IMR-90 (cell line): ENCODE data around the gene CAMLG. TPM values are rescaled to one million over a fixed set of nuclear protein-coding genes. Genes with fewer than 3 reads are reported as not detected.

Experiments
- ATAC-seq: fragments of 200-7000 bp; cut with Tn5 transposase; 2 replicates; pipeline ENCODE4 v1.9.1; 2020; ENCODE audit warnings: low read depth, mild to moderate bottlenecking, moderate library complexity
- BruUV-seq: library from RNA; stranded (reverse); fragments of 400-500 nt; replicated peaks from 2 replicates; lab custom pipeline; 2021; lab: Mats Ljungman, UMichigan
- CTCF ChIA-PET: fragments of 300-600 bp; formaldehyde crosslinking; extraction: SDS; loops from one replicate; lab custom pipeline; 2021; ENCODE audit warnings: antibody characterized with exemption; lab: Yijun Ruan, JAX
- POLR2A ChIA-PET: fragments of 300-600 bp; sonication (Branson Sonifier 250); formaldehyde crosslinking; loops from one replicate; lab custom pipeline; 2022; ENCODE audit warnings: antibody characterized with exemption; ENCODE audit not compliant: unreplicated experiment; lab: Charles Lee
- DNase-seq: peaks from one replicate; pipeline ENCODE4 v3.0.0; 2013
- H2AFZ ChIP-seq: replicated peaks from 2 replicates; pipeline ENCODE3; 2013; ENCODE audit warnings: low read length, mild to moderate bottlenecking; ENCODE audit not compliant: poor library complexity
- H2AK5ac ChIP-seq: 2 replicates; pipeline ENCODE4 v1.6.1; 2013; ENCODE audit warnings: low read depth, low read length, inconsistent platforms
- H2AK9ac ChIP-seq: replicated peaks from 2 replicates; pipeline ENCODE3; 2013; ENCODE audit warnings: mild to moderate bottlenecking, low read depth, low read length, moderate library complexity; ENCODE audit not compliant: poor library complexity
- H2BK120ac ChIP-seq: 2 replicates; pipeline ENCODE4 v1.6.1; 2013; ENCODE audit warnings: low read depth, low read length, inconsistent platforms
- H2BK15ac ChIP-seq: 3 replicates; pipeline ENCODE4 v1.6.1; 2013; ENCODE audit warnings: low read depth, low read length, inconsistent platforms
- H2BK20ac ChIP-seq: 2 replicates; pipeline ENCODE4 v1.6.1; 2013; ENCODE audit warnings: low read depth, mild to moderate bottlenecking, inconsistent platforms, low read length, moderate library complexity
- H2BK5ac ChIP-seq: 2 replicates; pipeline ENCODE4 v1.6.1; 2013; ENCODE audit warnings: mild to moderate bottlenecking, low read depth, low read length, inconsistent platforms; ENCODE audit not compliant: poor library complexity, severe bottlenecking
- H3K14ac ChIP-seq: replicated peaks from 2 replicates; pipeline ENCODE4 v1.6.1; 2013; ENCODE audit warnings: low read depth, low read length, inconsistent platforms
- H3K18ac ChIP-seq: 2 replicates; pipeline ENCODE4 v1.6.1; 2013; ENCODE audit warnings: low read depth, low read length, control low read depth
- H3K23ac ChIP-seq: 2 replicates; pipeline ENCODE4 v1.6.1; 2013; ENCODE audit warnings: low read depth, low read length, inconsistent platforms
- H3K27ac ChIP-seq: 2 replicates; pipeline ENCODE4 v1.5.1; 2013; ENCODE audit warnings: mild to moderate bottlenecking, control low read depth, low read length; ENCODE audit not compliant: insufficient read depth
- H3K27me3 ChIP-seq: 2 replicates; pipeline ENCODE4 v1.6.1; 2013; ENCODE audit warnings: low read length; ENCODE audit not compliant: control insufficient read depth, insufficient read depth
- H3K36me3 ChIP-seq: 2 replicates; pipeline ENCODE4 v1.6.1; 2013; ENCODE audit warnings: low read length, mixed read lengths; ENCODE audit not compliant: control insufficient read depth, insufficient read depth
- H3K4ac ChIP-seq: 2 replicates; pipeline ENCODE4 v1.6.1; 2013; ENCODE audit warnings: low read depth, low read length, inconsistent platforms
- H3K4me1 ChIP-seq: 2 replicates; pipeline ENCODE4 v1.6.1; 2013; ENCODE audit warnings: low read length, mixed read lengths; ENCODE audit not compliant: control insufficient read depth, insufficient read depth
- H3K4me2 ChIP-seq: 2 replicates; pipeline ENCODE4 v1.6.1; 2013; ENCODE audit warnings: low read depth, mild to moderate bottlenecking, control low read depth, low read length, moderate library complexity
- H3K4me3 ChIP-seq: 2 replicates; pipeline ENCODE4 v1.5.1; 2013; ENCODE audit warnings: low read depth, mild to moderate bottlenecking, control low read depth, low read length, moderate library complexity; ENCODE audit not compliant: insufficient read depth
- H3K56ac ChIP-seq: 2 replicates; pipeline ENCODE4 v1.6.1; 2013; ENCODE audit warnings: low read length, inconsistent platforms; ENCODE audit not compliant: insufficient read depth; ENCODE audit errors: extremely low read depth
- H3K79me1 ChIP-seq, 2 experiments: 2 replicates each; pipeline ENCODE4 v1.6.1; 2013; ENCODE audit warnings: low read length in 2 of 2, inconsistent platforms in 1 of 2, low read depth in 1 of 2
- H3K9ac ChIP-seq: 2 replicates; pipeline ENCODE4 v1.6.1; 2013; ENCODE audit warnings: low read depth, low read length, control low read depth
- H3K9me1 ChIP-seq: 2 replicates; pipeline ENCODE4 v1.6.1; 2013; ENCODE audit warnings: low read length, inconsistent platforms; ENCODE audit not compliant: insufficient read depth
- H3K9me3 ChIP-seq: 2 replicates; pipeline ENCODE4 v1.6.1; 2013; ENCODE audit warnings: low read length; ENCODE audit not compliant: control insufficient read depth, insufficient read depth
- H4K20me1 ChIP-seq: 2 replicates; pipeline ENCODE4 v1.6.1; 2013; ENCODE audit warnings: low read length, inconsistent platforms; ENCODE audit not compliant: insufficient read depth
- H4K5ac ChIP-seq: 2 replicates; pipeline ENCODE4 v1.6.1; 2013; ENCODE audit warnings: mild to moderate bottlenecking, low read depth, low read length, control low read depth
- H4K8ac ChIP-seq, 2 experiments: 2 replicates each; pipeline ENCODE4 v1.6.1; 2013; ENCODE audit warnings: low read depth in 2 of 2, low read length in 2 of 2, control low read depth in 1 of 2, inconsistent platforms in 1 of 2
- H4K91ac ChIP-seq: 2 replicates; pipeline ENCODE4 v1.6.1; 2013; ENCODE audit warnings: low read depth, low read length, inconsistent platforms; ENCODE audit not compliant: insufficient read depth
- MAZ ChIP-seq: IDR thresholded peaks from 2 replicates; pipeline ENCODE4 v1.6.1; 2012; ENCODE audit warnings: low read depth, mild to moderate bottlenecking, low read length, improper control_type of control experiment, moderate library complexity, borderline replicate concordance
- NFE2L2 ChIP-seq: fragments of 150-350 bp; IDR thresholded peaks from 2 replicates; pipeline ENCODE4 v1.6.1; 2016; ENCODE audit warnings: low read depth, mild to moderate bottlenecking, low read length
- POLR2A ChIP-seq: IDR thresholded peaks from 2 replicates; pipeline ENCODE4 v1.6.1; 2012; ENCODE audit warnings: mild to moderate bottlenecking, low read depth, low read length
- WGBS, 2 experiments: methylation state at CpG; one replicate each; pipeline versions ENCODE4 v1.1.5 to v1.1.7; 2013; ENCODE audit warnings: missing lambda C conversion rate in 2 of 2; ENCODE audit not compliant: insufficient read length in 1 of 2; ENCODE audit errors: extremely low coverage in 2 of 2; 5-methylcytosine and 5-hydroxymethylcytosine counted together
- dilution Hi-C: fragments of 300-500 bp; cut with HindIII; formaldehyde crosslinking; loops from one replicate; pipeline ENCODE4 v1.14.3; 2018; ENCODE audit warnings: low sequenced_read_pairs; ENCODE audit not compliant: unreplicated experiment
- in situ Hi-C: fragments of 300-500 bp; cut with MboI; formaldehyde crosslinking; loops from 3 replicates; pipeline ENCODE4 v1.14.3; 2019; ENCODE audit warnings: low sequenced_read_pairs, inconsistent platforms, mixed read lengths
- intact Hi-C: fragments of 100-400 bp; cut with micrococcal nuclease; formaldehyde crosslinking; loops from 2 replicates; pipeline ENCODE4 v1.10.0; 2022
- polyA plus RNA-seq, 3 experiments: library from polyadenylated mRNA; depleted of rRNA; stranded (reverse); fragments of >200 nt; gene quantifications; 2 replicates each; pipeline ENCODE4 v1.2.3, GENCODE V29; 2012; ENCODE audit warnings: low replicate concordance in 1 of 3
- total RNA-seq: library from RNA; depleted of rRNA; stranded (reverse); fragments of >200 nt; gene quantifications from 2 replicates; pipeline ENCODE4 v1.2.3, GENCODE V29; 2012

Gene CAMLG
- total and polyA plus RNA-seq, 2 of the 4 experiments (the other 2 are of a cell fraction), result 11.9 to 13.1 TPM

DNA sequence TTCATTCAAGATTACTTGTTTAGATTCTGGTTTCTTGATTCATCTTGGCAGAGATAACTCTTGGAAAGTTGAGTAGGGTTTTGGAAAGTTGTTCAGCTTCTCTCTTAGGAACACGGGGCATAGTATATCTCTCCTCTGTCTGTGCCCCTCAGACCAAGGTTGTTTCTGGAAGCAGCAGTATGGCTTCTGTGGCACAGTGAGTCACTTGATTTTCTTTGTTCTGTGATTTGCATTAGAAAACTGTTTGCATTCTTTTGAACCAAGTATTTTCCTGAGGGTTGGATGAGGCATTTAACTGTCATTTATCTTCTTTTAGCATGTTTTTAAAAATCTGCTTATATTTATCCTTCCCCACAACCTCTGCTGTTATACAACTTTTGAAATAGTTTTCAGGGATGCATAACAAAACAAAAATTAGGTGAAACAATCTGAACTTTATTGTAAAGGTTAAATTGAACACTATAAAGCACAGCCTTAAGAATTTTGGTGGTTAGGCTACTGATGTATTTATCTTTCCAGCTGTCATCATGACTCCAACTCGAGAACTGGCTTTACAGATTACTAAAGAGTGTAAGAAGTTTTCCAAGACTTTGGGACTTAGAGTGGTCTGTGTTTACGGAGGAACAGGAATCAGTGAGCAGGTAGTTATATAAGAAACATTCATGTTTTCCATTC lies 46.7 kb downstream of the CAMLG start:
- peak overlapping the region; percentile 13; the same call in 1 of the 2 replicates for H3K4me2 ChIP-seq
- no CpG with 5 or more reads among the region's 3 CpGs for WGBS, 2 experiments
- CTCF ChIA-PET, result interaction anchor here (0.6 to 1.3 kb wide), 2 partner anchors 10 to 20 kb away, joined by 3 to 4 read pairs; no protein-coding TSS in a partner anchor

More for the DNA sequence above, 46.7 kb downstream of the CAMLG start:
- H3K23ac ChIP-seq, result no peak overlapping the region
- in situ Hi-C loops (no loop called here), intact Hi-C loops (loop anchor here (1.0 to 5.0 kb wide), 3 partner anchors 37 to 120 kb away; partner anchors contain the start of gene PCBD2), dilution Hi-C loops (no loop called here)
- no peaks in the 10 kb centered on the region for H3K9me1 ChIP-seq
- no peak overlapping the region for H3K4ac ChIP-seq
- POLR2A ChIA-PET, result no interaction called here
- H2BK15ac ChIP-seq, result no peak overlapping the region
- H4K5ac ChIP-seq, result no peak overlapping the region
- H2BK20ac ChIP-seq, result no peak overlapping the region
- no peak overlapping the region for H3K18ac ChIP-seq
- no TSS peak for BruUV-seq
- H2BK5ac ChIP-seq, result no peak overlapping the region
- H3K4me3 ChIP-seq, result no peak overlapping the region
- H2AK5ac ChIP-seq, result no peak overlapping the region
- no peak overlapping the region for H3K27ac ChIP-seq
- H4K8ac ChIP-seq, result no peak overlapping the region
- no peaks in the 10 kb centered on the region for H3K27me3 ChIP-seq
- no peak overlapping the region for H2AK9ac ChIP-seq
- no peak overlapping the region for H2BK120ac ChIP-seq
- ATAC-seq (peak; percentile 93), DNase-seq (peak; percentile 54)
- peaks cover 37% of the 10 kb centered on the region for H3K36me3 ChIP-seq
- peaks cover 8% of the 10 kb centered on the region for H3K4me1 ChIP-seq
- no peak overlapping the region for H3K56ac ChIP-seq
- peaks cover 18% of the 10 kb centered on the region; the same call in 1 of the 2 replicates for H4K20me1 ChIP-seq
- H3K9me3 ChIP-seq, result no peaks in the 10 kb centered on the region
- no peak overlapping the region for H3K14ac ChIP-seq
- no peak for TF ChIP-seq POLR2A
- no peak for TF ChIP-seq NFE2L2
- TF ChIP-seq MAZ, result no peak
- H4K91ac ChIP-seq, result no peak overlapping the region
- H3K79me1 ChIP-seq, result peaks cover 8 to 10% of the 10 kb centered on the region in 2 experiments; a peak in 3 of 4 replicates
- no peak overlapping the region for H2AFZ ChIP-seq
- H3K9ac ChIP-seq, result no peak overlapping the region
